Natural killer cell treated with Interleukin-12 subunit alpha and Interleukin-12 subunit beta and Interleukin-15 and Interleukin-18, amount 100 ng/mL, for 72 hours (primary cell): ENCODE measurements around the gene COL4A2. TPM values are rescaled to one million over a fixed set of nuclear protein-coding genes. Genes with fewer than 3 reads are reported as not detected.
"Not testable (repeated sequence)": the region's sequence is repeated elsewhere in the genome, so short reads cannot be mapped to it uniquely, and the experiment has no call there.

ENCODE experiments used
- ATAC-seq, 2 donors: fragments of 150-1000 bp; cut with Tn5 transposase in 1 of 2; sonication (Bioruptor Pico), chemical (Tn5 transposase) in 1 of 2; 2 replicates each; pipeline ENCODE4 v1.10.0; 2021
- DNase-seq: peaks from one replicate; pipeline ENCODE4 v3.0.0; 2022; ENCODE audit warnings: low spot score
- H3K27ac Mint-ChIP-seq, 2 donors: 1 replicate in 1 of 2; 2 replicates in 1 of 2; pipeline ENCODE4 v1.8.0; 2022; ENCODE audit warnings: mixed read lengths in 2 of 2, mild to moderate bottlenecking in 1 of 2, moderate library complexity in 1 of 2
- H3K27me3 Mint-ChIP-seq, 2 donors: 1 replicate in 1 of 2; 2 replicates in 1 of 2; pipeline ENCODE4 v1.8.0; 2022; ENCODE audit warnings: mixed read lengths in 2 of 2
- H3K36me3 Mint-ChIP-seq: one replicate; pipeline ENCODE4 v1.8.0; 2022; ENCODE audit warnings: mixed read lengths
- H3K4me1 Mint-ChIP-seq, 2 donors: 1 replicate in 1 of 2; 2 replicates in 1 of 2; pipeline ENCODE4 v1.8.0; 2022; ENCODE audit warnings: low read depth in 2 of 2, mixed read lengths in 2 of 2, mild to moderate bottlenecking in 1 of 2
- H3K4me3 Mint-ChIP-seq: one replicate; pipeline ENCODE4 v1.8.0; 2022; ENCODE audit warnings: mixed read lengths
- H3K9me3 Mint-ChIP-seq: 2 replicates; pipeline ENCODE4 v1.8.0; 2022; ENCODE audit warnings: mixed read lengths
- total RNA-seq, 2 donors: library from RNA; stranded (reverse); gene quantifications; one replicate each; pipeline ENCODE4 v1.2.3, GENCODE V29; 2022

COL4A2 gene
- total RNA-seq, 2 donors from 2014 or later: not detected

DNA sequence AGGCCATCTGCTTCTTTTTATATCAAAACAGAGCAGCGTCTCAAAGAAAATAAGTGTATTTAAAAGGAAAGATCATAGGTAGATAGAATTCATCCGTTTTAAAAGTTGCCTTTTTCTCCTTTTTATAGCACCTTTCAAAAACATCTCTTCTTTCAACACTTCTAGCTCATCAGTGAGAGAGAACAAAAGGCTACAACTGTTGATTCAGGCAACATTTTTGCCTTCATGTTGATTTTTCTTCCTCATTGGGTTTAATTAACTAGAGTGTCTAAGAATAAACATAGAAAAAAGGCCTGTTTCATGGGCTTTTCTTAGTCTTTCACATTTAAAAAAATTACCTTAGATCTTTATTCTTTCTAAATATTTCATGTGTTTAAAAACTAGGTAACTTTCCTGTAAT lies 13.6 kb downstream of the COL4A2 start:
- DNase-seq (no peak), ATAC-seq (no peak)
- H3K27me3 Mint-ChIP-seq: peaks cover 23 to 26% of the 10 kb centered on the region in 2 donors
- no peaks in the 10 kb centered on the region for H3K4me1 Mint-ChIP-seq
- H3K36me3 Mint-ChIP-seq: no peaks in the 10 kb centered on the region
- no peak overlapping the region for H3K27ac Mint-ChIP-seq
- H3K4me3 Mint-ChIP-seq: no peak overlapping the region
- H3K9me3 Mint-ChIP-seq: no peaks in the 10 kb centered on the region

DNA sequence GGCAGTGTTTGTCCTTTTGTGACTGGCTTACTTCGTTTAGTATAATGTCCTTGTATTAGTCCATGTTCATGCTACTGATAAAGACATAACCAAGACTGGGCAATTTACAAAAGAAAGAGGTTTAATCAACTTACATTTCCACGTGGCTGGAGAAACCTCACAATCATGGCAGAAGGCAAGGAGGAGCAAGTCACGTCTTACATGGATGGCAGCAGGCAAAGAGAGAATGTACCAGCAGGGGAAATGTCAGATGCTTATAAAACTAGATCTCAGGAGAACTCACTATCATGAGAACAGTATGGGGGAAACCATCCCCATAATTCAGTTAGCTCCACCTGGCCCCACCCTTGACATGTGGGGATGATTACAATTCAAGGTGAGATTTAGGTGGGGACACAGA lies 14.5 kb downstream of the COL4A2 start:
- DNase-seq, H3K27ac Mint-ChIP-seq, ATAC-seq, H3K4me1 Mint-ChIP-seq, H3K36me3 Mint-ChIP-seq, H3K4me3 Mint-ChIP-seq, H3K9me3 Mint-ChIP-seq: not testable (repeated sequence)
- H3K27me3 Mint-ChIP-seq: peaks cover 23 to 32% of the 10 kb centered on the region in 2 donors

DNA sequence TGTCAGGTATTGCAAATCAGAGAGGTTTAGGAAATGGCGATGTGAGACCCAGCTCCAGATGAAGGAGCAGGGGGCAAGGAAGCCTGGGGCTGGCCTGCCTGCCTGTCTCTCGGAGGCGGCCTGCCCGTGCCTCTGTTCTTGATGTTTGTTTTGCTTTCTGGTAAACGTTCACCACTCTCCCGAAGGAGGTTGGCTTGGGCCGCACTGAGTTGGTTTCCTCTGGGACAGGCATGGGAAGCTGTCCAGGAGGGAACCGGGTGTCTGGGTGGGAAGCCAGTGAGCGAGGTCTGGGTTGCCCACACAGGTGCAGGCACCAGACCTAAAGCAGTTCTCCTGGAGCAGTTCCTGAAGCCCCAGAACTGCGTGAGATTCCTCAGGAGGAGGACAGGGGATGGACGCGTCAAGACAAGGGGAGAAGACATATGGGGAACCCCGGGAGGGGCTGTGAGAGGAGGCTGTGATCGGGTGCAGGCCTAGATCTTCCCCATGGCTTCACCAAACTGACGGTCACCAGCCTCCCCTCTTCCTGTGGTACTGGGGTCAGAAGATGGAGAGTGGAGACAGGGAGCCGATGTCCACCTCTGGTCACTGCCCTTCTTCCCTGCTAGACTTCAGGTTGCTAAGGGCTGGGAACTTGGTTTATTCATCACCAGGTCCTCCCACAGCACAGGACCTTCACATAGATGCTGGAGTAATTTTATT lies 15.2 kb downstream of the COL4A2 start:
- Mint-ChIP-seq H3K27me3 (peaks cover 23 to 26% of the 10 kb centered on the region in 2 donors), H3K4me3 (no peak overlapping the region), H3K4me1 (no peaks in the 10 kb centered on the region), H3K36me3 (no peaks in the 10 kb centered on the region), H3K9me3 (no peaks in the 10 kb centered on the region), H3K27ac (no peak overlapping the region)
- peak in 1 of 2 donors; percentile 22 for ATAC-seq
- no peak for DNase-seq

DNA sequence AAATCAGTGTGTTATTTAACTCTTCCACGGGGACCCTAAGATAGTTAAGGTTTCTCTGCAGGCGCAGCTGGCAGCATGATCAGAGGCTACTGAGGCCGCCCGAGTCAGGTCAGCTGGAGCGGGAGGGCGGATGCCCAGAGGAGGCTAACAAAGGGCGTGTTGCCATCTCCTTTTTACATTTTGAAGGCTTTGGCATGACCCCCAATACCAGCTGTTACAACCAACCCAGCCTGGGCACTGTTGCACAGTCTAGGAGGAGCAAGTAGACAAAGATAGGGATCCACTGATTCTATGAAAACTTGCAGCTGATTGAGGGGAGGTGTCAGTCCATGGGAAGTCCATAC lies 15.7 kb downstream of the COL4A2 start:
- peaks cover 24 to 26% of the 10 kb centered on the region in 2 donors for H3K27me3 Mint-ChIP-seq
- no peak for DNase-seq
- no peaks in the 10 kb centered on the region for H3K4me1 Mint-ChIP-seq
- no peak overlapping the region for H3K27ac Mint-ChIP-seq
- H3K36me3 Mint-ChIP-seq: no peaks in the 10 kb centered on the region
- H3K9me3 Mint-ChIP-seq: no peaks in the 10 kb centered on the region
- no peak overlapping the region for H3K4me3 Mint-ChIP-seq
- no peak for ATAC-seq

DNA sequence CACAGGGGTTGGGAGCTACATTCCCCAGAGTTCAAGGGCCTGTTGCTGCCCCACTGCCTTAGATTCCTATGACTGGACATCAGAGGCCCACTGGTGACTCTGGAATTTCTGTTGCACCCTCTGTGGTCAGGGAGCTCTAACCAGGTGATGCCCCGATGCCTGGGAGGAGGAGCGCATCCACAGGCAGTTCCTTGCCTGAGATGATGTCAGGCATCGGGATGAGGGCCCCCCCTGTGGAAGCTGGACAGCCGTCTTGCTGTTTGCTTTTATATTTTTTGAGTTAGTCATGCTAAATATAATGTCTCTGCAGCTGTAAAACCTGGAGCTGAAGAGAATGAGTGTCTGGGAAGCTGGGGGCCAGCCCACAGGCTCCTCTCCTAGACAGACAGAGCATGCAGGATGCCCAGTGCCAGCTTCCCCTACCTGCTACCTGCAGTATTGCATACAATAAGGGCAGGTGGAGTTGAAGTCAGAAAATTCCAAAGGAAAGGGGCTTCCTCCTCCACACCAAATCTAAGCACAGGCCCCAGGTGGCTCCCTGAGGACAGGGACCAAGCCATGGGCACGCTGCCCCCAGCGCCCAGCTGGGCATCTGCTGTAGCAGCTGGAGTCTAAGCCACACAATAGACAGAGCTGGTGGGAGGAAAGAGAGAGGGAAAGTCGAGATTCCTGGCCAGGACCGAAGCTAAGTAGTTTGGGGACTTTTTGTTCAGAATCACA lies 16.2 kb downstream of the COL4A2 start:
- no peak overlapping the region for H3K27ac Mint-ChIP-seq
- no peak overlapping the region for H3K4me3 Mint-ChIP-seq
- DNase-seq (no peak), ATAC-seq (no peak)
- H3K36me3 Mint-ChIP-seq: no peaks in the 10 kb centered on the region
- H3K4me1 Mint-ChIP-seq: no peaks in the 10 kb centered on the region
- no peaks in the 10 kb centered on the region for H3K9me3 Mint-ChIP-seq
- H3K27me3 Mint-ChIP-seq: peaks cover 26 to 27% of the 10 kb centered on the region in 2 donors

DNA sequence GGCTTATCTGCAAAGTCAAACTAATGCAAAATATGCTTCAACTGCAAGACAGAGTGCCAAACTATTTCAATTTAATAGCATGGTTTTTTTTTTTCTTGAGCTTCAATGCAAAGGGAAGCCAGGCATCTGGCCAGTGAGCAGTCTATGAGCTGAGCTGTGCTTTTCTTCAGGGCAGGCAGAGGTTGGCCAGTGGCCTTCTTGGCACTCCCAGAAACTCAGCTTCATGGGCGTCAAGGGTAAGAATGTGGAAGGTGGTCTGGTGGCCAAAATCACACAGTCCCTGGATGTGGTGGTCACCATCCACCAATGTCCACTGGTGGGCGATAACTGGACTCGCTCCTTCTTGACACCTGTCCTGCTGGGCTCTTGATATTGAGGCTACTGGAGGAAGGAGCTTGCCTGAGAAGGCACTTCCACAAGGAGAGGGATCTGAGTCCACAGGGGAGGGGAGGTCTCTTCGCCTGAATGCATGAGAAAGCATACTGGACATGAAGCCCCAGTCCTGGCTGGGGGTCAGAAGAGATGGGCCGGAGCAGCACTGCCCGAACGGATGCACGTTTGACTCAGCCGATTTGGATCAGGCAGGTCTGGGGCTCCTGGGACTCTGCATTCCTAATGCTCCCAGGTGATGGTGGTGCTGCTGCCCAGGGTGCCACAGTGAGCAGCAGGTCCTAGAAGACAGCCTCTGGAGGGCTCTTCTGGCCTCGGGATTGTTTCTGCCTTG lies 17.1 kb downstream of the COL4A2 start:
- Mint-ChIP-seq H3K27me3 (peaks cover 25 to 35% of the 10 kb centered on the region in 2 donors), H3K36me3 (no peaks in the 10 kb centered on the region), H3K4me1 (no peaks in the 10 kb centered on the region), H3K9me3 (no peaks in the 10 kb centered on the region), H3K27ac (no peak overlapping the region), H3K4me3 (no peak overlapping the region)
- DNase-seq (no peak), ATAC-seq (no peak)

DNA sequence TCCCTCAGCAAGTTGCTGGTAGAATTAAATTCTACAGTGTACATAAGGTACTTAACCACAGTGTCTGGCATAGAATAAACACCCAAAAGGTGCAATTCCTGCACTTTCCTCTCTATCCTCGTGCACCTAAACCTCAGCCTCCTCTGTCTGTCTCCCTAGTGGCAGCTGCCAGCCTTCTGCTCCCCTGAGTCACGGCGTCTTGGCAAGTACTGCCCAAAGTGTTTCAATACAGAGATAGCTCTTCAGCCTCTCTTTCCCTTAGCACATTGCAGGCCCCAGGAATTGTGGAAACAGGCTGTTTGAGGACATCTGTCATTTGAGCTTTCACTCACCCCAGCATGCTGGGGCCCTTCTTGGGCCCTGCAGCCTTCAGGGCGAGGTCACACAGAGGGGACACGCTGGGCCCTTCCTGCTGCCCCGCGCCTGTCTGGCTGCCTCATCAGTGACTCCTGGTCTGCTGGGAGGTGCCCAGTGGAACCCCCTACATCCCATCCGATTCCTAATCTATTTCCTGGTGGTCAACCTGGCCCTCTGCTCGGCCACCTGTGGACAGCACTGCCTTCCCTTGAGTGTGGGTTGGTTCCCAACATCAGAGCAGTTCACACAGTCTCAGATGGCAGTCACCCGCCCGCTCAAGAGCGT lies 19.3 kb downstream of the COL4A2 start:
- peak in 1 of 2 donors; percentile 22 for ATAC-seq
- no peaks in the 10 kb centered on the region for H3K36me3 Mint-ChIP-seq
- H3K9me3 Mint-ChIP-seq: no peaks in the 10 kb centered on the region
- peaks cover 23 to 39% of the 10 kb centered on the region in 2 donors for H3K27me3 Mint-ChIP-seq
- no peak for DNase-seq
- no peaks in the 10 kb centered on the region for H3K4me1 Mint-ChIP-seq
- H3K4me3 Mint-ChIP-seq: no peak overlapping the region
- H3K27ac Mint-ChIP-seq: no peak overlapping the region

DNA sequence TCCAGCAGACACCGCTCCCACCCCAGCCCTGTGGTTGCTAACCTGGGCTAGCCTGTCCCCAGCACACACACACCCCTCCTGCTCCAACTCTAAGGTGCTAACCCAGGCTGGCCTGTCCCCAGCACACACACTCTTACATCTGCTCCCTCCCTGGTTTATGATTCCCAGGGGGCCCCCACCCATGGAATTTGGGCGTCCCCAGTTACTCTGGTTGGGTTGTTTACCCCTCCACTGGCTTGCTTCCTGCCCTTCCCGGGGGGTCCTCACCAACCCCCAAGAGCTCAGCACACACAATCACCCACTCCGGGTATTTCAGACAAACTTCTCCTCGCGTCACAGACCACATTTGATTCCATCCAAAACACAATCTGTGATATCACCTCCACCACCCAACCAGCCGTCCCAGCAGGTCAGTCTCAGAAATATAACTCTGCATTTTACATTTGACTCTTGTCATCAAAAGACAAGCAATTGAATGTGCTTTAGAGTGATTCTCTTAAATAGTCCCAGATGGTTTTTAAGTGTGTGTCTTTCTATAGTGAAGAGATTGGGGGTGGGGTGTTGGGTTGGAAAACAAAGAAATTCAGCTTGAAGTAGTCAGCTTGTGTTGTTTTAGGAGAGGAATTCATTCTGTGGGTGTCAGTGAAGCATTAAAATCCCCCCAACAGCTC lies 20.1 kb downstream of the COL4A2 start:
- Mint-ChIP-seq H3K36me3 (no peaks in the 10 kb centered on the region), H3K27ac (no peak overlapping the region), H3K4me1 (no peaks in the 10 kb centered on the region), H3K9me3 (no peaks in the 10 kb centered on the region), H3K27me3 (peaks cover 21 to 42% of the 10 kb centered on the region in 2 donors), H3K4me3 (no peak overlapping the region)
- ATAC-seq (peak in 1 of 2 donors; percentile 25), DNase-seq (no peak)

DNA sequence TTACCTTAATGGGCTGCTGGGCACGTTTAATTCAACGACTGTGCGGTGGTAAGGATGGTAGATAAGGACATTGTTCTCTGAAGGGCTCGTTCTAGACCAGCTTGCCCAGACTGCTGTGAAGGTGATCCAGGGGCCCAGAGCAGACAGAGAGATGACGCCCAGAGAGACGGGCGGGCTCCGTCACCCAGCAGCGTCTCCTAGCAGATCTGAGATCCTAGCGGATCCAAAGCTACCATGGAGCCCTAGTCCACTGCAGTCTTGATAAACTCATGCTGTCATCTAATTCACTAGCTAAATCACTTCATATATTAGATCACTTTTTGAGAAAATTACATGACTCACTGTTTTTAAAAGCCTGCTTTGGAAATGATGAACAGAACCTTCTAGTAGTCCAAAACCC lies 21.5 kb downstream of the COL4A2 start:
- ATAC-seq (no peak), DNase-seq (no peak)
- Mint-ChIP-seq H3K27me3 (peaks cover 21 to 48% of the 10 kb centered on the region in 2 donors), H3K27ac (no peak overlapping the region), H3K36me3 (no peaks in the 10 kb centered on the region), H3K4me3 (no peak overlapping the region), H3K4me1 (no peaks in the 10 kb centered on the region), H3K9me3 (no peaks in the 10 kb centered on the region)

DNA sequence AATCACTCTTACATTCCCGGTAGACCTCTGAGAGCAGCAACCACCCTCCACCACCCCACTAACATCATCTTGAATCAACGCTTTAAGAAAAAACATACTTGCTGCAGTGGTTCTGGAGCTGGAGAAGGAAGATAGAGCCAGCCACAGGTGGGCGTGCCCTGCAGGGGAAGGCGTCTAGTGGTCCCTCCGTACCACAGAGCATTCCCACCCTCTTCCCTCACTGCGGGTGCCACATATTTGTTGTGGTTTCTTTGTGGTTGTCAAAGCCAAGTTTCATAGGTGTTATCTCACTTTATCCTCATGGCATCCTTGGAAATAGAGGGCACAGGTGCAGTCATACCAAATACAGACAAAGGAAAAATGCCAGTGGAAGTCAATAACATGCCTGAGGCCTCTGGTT lies 22.2 kb downstream of the COL4A2 start:
- Mint-ChIP-seq H3K27me3 (peaks cover 21 to 49% of the 10 kb centered on the region in 2 donors), H3K27ac (no peak overlapping the region), H3K4me3 (no peak overlapping the region), H3K36me3 (no peaks in the 10 kb centered on the region), H3K9me3 (no peaks in the 10 kb centered on the region), H3K4me1 (no peaks in the 10 kb centered on the region)
- ATAC-seq (no peak), DNase-seq (no peak)

DNA sequence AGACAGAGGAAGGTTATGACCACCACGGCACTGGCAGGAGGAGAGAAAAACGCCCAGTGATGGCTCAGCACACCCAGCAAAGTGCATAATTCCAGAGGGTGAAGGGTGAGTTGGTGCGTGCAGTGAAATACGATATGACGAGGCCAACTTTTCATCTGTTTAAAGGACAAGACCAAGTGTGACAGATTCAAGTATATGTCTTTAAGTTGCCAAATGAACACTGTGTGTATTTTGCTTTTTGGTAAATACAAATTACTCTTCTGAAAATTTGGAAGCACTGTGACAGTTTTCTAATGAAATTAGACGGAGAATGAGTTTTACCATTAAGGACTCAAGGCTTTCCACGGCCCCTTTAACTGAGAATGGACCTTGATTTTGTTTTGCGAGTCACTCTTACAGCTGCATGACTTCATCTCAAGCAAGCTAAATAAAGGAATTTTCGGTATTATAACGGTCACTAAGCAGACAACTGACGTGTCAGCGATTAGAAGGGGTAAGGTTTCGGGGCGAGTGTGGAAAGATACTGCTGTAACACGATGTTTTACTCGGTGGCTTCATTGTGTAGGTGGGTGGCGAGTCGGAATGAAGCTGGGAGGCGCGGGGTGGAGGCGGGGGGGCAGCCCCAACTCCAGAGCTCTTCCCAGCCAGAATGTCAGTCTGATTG lies 22.8 kb downstream of the COL4A2 start:
- H3K27me3 Mint-ChIP-seq: peaks cover 18 to 45% of the 10 kb centered on the region in 2 donors
- H3K4me1 Mint-ChIP-seq: no peaks in the 10 kb centered on the region
- ATAC-seq: no peak
- no peaks in the 10 kb centered on the region for H3K9me3 Mint-ChIP-seq
- DNase-seq: no peak
- no peaks in the 10 kb centered on the region for H3K36me3 Mint-ChIP-seq
- no peak overlapping the region for H3K4me3 Mint-ChIP-seq
- H3K27ac Mint-ChIP-seq: no peak overlapping the region

DNA sequence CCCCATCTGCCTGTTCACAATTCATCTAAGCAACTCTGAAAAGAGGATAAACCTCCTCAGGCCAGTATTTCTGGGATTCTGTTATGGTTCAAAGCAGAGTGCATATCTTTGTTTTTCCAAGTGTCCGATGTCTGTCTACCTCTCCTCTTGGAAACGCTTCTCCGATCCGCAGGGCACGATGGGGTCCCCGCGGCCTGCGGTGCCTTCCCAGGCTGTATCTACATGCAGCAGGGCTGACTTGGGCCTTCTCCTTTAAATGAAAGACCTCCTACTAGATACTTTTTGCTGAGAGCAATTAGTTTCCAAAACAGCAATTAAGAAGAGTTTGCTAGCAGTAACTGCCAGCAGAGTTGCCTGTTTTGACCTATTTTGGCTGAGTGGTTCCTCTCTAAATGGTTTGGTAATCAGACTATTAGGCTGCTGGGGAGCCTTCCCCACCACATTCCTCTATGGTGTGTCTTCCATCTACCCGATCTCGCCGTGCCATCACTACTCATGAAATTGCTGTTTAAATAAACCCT lies 23.5 kb downstream of the COL4A2 start:
- Mint-ChIP-seq H3K27ac (no peak overlapping the region), H3K36me3 (no peaks in the 10 kb centered on the region), H3K4me3 (no peak overlapping the region), H3K27me3 (peaks cover 17 to 41% of the 10 kb centered on the region in 2 donors), H3K4me1 (no peaks in the 10 kb centered on the region), H3K9me3 (no peaks in the 10 kb centered on the region)
- ATAC-seq (no peak), DNase-seq (no peak)

DNA sequence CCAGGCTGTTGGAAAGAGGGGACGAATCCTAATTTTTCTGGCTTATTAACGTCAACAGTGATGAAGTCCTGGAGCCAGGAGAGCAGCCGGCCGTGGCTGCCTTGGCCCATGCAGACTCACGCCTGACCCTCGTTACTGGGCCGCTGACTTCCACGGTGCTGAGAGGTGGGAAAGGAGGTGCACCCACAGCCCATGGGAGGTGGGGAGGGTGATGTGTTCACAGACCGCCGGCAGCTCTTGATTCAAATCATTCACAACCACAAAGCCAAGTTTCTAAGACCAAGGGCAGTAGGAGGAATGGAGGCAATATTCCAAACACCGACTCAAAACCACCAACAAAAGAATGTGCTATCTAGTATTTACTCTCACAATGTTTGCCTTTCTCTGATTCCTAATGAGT lies 24.3 kb downstream of the COL4A2 start:
- H3K4me1 Mint-ChIP-seq: no peaks in the 10 kb centered on the region
- H3K4me3 Mint-ChIP-seq: no peak overlapping the region
- DNase-seq: no peak
- peaks cover 17 to 42% of the 10 kb centered on the region in 2 donors for H3K27me3 Mint-ChIP-seq
- no peak for ATAC-seq
- H3K36me3 Mint-ChIP-seq: no peaks in the 10 kb centered on the region
- no peaks in the 10 kb centered on the region for H3K9me3 Mint-ChIP-seq
- no peak overlapping the region for H3K27ac Mint-ChIP-seq
